Measurements from ENCODE around the gene SH3RF1.
"Not testable (repeated sequence)": the region's sequence is repeated elsewhere in the genome, so short reads cannot be mapped to it uniquely, and the experiment has no call there.

SH3RF1 gene

DNA sequence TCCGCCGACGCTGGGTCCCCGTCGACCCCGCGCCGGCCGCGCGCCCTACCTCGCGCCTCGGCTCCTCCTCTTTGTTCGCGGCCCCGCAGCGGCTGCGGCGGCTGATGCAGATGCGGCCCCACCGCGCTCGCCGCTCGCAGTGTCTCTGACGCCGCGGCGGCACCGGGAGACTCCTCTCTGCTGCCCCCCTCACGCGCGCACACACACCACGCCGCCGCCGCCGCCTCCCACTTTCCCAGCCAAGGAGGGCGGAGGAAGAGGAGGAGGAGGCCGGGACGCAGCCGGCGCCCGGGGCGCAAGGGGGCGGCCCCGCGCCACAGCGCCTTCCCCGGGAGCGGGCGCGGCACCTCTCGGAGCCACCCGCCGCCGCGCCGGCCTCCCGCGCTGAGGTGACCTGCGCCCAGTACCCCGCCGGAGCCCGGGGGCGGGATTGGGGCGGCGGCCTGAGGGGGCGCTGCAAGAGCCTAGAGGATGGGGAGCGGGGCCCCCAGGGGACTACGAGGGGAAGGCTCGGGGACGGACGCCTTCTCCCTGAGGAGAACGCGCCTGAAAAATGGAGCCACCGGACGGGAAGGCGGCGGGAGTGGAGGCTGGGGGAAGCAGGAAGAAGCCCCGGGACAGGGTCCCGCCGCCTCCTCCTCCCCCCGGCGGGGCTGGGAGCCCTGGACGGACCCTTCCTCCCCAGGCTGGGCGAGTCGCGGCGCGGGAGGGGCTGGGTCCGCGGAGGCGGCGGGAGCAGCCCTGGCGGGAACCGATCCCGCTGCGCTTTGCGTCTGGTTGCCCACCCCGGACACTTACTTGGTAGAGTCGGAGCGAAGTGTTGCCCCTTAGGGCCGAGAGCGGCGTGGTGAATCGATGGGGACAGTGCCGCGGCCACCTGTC is at the start of gene SH3RF1:
Gene SH3RF1, minus strand, starts transcription at position 147 of the 882 bp plus-strand sequence. CDS start 1,744 bp downstream, outside the sequence.
- peak; percentile 57 to 95 (median 87) for DNase-seq
- intact Hi-C loops (cut with DNase I): loop anchor here (5.0 to 10.0 kb wide), 2 partner anchors 214 to 259 kb away; partner anchors contain the start of gene CBR4

- intact Hi-C loops (cut with DNase I): no loop called here
- DNase-seq: no peak
Observed at GRCh38 chr4:169315530-169316343, 45.0 kb upstream of the SH3RF1 start.

DNA sequence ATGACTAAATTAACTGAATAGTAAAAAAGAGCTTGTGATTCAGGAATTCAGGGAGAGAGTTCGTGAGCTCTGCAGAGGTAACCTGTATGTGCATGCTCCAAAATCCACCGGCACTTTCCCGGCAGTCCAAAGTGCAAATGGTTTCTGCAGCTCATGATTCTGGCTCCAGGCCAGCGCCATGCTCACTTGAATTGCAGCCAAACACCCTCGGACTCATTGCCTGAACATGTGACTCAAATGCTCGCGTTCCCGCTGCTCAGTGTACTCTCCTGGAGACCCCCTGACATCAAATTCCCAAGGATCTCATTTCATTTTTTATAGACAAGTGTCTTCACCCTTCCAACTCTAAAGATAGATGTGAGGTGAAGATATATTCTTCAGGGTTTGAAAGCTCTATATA is 44.1 kb upstream of the SH3RF1 start:
- intact Hi-C loops (cut with DNase I): no loop called here
- peak in 41 of 42 donors; percentile 29 to 84 (median 60) for DNase-seq

- no peak for DNase-seq
- intact Hi-C loops (cut with DNase I): no loop called here
Observed at GRCh38 chr4:169313732-169314131, 43.0 kb upstream of the SH3RF1 start.

DNA sequence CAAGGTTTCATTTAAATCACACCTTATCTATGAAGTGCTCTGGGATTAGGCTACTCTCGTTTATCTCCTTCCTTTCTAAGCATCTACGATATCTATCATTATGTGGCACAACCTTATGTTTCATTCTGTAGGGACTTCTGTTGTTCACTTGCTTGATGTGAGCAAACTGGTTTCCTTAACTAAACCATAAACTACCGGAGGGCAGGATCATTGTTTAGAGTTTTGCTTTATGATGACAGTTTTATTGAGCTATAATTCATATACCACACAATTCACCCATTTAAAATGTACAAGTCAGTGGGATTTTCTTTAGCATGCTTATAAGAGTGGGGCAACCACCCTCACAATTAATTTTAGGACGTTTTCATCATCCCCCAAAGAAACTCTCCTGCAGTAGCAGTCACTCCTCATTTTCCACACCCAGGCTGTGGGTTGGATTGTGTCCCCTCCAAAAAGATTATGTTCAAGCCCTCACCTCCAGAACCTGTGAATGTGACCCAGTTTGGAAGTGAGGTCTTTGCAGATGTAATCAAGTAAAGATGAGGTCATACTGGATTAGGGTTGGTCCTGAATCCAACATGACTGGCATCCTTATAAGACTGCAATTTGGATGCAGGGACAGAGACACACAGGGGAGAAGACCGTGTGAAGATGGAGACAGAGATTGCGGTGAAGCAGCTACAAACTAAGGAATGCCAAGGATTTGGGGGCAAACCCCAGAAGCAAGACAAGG is 42.1 kb upstream of the SH3RF1 start:
- intact Hi-C loops (cut with DNase I): no loop called here
- no peak for DNase-seq

DNA sequence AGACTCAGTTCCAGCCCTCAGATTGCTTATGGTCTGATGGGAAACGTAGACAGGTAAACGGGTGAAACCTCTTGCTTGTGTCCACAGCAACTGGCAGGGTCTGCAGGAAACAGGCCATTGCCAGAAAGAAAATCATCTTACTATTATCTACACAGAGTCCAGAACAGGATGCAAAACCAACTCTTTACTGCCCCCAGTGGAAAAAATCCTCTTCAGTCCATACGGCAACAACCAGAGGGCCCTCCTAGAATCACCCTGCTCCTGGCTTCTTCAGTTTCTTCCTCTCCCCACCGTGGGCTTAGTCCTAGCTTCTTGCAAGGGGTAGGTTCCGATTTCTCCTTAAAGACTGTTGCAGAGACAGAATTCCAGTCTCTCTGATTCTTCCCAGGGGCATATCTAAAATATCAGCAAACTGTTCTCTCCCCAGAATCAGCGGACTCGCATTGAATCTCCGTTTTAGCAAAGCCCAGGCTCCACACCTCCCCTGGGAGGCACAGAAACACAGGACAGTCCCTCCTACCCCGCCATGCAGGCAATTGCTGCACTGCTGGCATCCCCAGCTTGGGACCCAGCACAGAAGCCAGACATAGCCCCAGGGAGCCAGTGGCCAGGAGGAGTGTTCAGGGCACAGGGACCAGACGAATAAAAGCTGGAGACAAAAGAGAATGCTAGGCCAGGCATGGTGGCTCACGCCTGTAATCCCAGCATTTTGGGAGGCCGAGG is 41.0 kb upstream of the SH3RF1 start:
- peak in 15 of 42 donors; percentile 9 to 64 (median 27) for DNase-seq
- intact Hi-C loops (cut with DNase I): no loop called here

DNA sequence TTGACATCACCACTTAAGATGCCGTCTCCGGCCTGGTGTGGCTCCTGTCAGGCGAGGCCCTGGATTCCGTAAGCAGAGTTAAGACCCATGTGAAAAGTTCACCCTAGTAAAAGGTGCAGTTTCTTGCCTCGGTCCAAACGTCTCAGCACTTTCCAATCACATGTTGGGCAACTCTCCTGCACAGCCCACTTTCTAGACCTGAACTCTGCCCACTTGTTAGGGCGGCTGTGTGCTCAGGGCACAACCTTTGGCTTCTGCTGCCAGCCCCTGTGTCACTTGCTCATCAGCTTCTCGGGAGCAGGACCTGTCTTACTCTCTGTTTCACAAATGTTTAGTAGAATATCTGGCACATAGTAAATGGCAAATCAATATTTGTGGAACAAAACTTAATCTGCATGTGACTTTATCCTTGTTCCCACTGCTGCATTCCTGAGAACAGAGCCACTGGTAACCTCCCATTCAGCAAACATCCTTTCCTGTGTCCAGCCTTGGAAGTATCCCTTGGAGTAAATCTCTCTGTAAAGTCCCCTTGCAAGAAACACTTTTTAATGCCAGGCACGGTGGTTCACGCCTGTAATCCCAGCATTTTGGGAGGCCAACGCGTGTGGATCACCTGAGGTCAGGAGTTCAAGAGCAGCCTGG is 38.7 kb upstream of the SH3RF1 start:
- DNase-seq: no peak
- intact Hi-C loops (cut with DNase I): no loop called here

- DNase-seq: no peak
- intact Hi-C loops (cut with DNase I): no loop called here
Observed at GRCh38 chr4:169307576-169307975, 36.8 kb upstream of the SH3RF1 start.

DNA sequence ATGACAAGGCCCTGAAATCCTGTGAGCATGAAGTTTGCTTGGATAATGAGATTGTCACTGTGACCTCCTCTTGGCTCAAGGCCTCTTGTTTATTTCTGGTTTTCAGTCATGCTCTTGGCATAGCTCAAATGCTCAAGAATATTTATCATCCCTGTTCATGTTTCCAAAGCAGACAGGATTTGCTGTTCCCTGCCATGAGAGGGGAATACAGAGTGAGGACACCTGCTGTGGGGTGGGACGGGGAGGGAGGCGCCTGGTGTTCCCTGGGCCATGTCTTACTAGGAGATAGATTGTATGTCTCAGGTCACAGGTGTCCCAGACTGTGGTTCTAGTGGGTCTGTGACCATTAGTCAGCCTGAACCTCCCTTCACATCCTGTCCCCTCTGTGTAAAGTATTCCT is 34.9 kb upstream of the SH3RF1 start:
- intact Hi-C loops (cut with DNase I): no loop called here
- DNase-seq: no peak

DNA sequence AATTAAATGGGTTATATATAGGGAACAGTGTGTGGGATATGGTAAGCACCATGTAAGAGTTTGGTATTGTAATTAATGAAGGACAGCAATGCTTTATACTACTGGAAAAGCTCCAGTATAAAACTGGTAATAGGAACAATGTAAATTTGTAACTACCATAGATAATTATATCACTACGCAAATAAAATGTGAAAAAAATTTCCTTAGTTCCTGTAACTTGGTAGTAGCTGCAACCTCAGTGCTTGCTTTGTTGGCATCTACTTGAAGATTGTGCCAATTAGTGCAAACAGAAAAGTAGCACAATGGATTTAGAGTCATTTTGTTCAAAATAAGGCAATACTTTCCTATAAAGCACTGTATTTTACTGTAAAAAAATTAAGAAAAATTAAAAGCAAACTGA is 34.4 kb upstream of the SH3RF1 start:
- intact Hi-C loops (cut with DNase I): no loop called here
- no peak for DNase-seq

DNA sequence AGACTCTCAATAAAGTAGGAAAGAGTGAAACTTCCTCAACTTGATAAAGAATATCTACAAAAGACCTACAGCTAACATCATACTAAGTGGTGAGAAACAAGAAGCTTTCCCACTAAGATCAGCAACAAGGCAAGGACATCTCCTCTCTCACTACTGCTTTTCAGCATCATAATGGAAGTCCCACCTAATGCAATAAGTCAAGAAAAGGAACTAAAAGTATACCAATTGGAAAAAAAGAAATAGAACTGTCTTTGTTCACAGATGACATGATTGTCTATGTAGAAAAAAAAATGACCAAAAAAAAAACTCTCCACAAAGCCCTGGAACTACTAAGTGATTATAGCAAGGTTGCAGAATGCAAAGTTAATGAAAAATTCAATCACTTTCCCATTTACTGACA is 25.1 kb upstream of the SH3RF1 start:
- no peak for DNase-seq
- intact Hi-C loops (cut with DNase I): no loop called here

- intact Hi-C loops (cut with DNase I): no loop called here
- peak in 2 of 42 donors; percentile 42 to 43 for DNase-seq
Observed at GRCh38 chr4:169293343-169294176, 22.8 kb upstream of the SH3RF1 start.

DNA sequence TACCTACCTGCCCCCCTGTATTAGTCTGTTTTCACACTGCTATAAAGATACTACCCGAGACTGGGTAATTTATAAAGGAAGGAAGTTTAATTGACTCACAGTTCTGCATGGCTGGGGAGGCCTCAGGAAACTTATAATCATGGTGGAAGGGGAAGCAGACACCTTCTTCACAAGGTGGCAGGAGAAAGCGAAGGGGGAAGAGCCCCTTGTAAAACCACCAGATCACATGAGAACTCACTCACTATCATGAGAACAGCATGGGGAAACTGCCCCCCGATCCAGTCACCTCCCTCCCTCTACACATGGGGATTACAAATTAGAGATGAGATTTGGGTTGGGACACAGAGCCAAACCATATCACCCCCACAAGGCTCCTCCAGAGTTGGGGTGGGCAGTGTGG is 17.2 kb upstream of the SH3RF1 start:
- intact Hi-C loops (cut with DNase I); DNase-seq: not testable (repeated sequence)

DNA sequence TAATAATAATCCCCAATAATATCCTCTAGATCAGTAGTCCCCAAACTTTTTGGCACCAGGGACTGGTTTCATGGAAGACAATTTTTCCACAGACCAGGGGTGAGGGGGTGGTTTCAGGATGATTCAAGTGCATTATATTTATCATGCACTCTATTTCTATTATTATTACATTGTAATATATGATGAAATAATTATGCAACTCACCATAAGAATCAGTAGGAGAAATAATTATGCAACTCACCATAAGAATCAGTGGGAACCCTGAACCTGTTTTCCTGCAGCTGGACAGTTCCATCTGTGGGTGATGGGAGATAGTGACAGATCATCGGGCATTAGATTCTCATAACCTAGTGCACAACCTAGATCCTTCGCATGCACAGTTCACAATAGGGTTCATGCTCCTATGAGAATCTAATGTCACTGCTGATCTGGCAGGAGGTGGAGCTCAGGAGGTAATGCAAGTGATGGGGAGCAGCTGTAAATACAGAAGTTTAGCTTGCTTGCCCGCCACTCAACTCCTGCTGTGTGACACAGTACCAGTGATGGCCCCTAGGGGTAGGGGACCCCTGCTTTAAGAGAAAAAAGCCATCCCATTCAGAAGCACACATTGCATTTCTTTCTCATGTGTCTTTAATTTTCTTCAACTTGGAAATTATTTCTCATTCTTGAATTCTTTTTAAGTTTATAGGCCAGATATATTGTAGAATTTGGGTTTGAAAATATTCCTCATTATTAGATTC is 16.0 kb upstream of the SH3RF1 start:
- intact Hi-C loops (cut with DNase I): no loop called here
- DNase-seq: no peak

GRCh38 chr4:169283114-169283509 is 12.4 kb upstream of the SH3RF1 start:
- DNase-seq: no peak
- intact Hi-C loops (cut with DNase I): no loop called here

- no peak for DNase-seq
- intact Hi-C loops (cut with DNase I): no loop called here
Observed at GRCh38 chr4:169282429-169283113, 11.8 kb upstream of the SH3RF1 start.
